ENCODE results near the gene KCNK15.
"Not testable (repeated sequence)": the region's sequence is repeated elsewhere in the genome, so short reads cannot be mapped to it uniquely, and the experiment has no call there.

KCNK15 gene

DNA sequence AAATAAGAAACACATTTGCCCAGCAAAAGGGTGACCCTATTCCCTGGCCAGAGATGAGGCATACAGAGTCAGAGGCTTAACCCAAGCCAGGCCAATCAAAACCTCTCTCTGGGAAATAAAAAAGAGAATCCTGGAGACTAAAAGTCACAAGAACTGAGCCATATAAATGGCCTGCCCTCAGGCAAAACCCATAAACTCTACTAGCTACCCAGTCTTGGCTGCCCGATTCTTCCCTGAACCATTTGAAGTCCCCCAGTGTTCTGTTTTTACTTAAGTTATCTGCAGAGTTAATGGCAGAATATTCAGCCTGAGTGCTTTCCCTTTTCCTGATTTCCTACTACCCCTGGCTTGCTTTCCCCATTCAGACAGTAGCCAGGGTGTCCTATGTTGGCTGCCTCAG lies 13.9 kb downstream of the KCNK15 start:
- no peak for DNase-seq

DNA sequence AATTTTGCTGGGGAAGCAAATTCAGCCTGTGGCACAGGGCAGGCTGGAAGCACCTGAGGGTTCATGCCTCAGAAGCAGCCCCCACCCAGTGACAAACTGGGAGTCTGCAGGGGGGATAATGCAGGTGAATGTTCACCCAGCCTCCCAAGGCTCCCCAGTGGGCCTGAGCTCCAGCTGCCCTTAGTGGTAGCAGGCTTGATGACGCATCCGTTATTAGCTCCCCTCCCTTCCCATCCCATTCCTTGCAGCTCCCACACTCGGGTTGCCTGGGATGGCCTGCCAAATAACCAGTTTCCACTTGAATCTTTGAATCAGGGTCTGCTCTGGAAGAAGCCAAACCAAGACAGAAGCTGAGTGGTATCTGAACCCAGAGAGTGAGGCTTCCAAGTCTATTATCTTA lies 15.8 kb downstream of the KCNK15 start:
- DNase-seq, result peak; percentile 10

DNA sequence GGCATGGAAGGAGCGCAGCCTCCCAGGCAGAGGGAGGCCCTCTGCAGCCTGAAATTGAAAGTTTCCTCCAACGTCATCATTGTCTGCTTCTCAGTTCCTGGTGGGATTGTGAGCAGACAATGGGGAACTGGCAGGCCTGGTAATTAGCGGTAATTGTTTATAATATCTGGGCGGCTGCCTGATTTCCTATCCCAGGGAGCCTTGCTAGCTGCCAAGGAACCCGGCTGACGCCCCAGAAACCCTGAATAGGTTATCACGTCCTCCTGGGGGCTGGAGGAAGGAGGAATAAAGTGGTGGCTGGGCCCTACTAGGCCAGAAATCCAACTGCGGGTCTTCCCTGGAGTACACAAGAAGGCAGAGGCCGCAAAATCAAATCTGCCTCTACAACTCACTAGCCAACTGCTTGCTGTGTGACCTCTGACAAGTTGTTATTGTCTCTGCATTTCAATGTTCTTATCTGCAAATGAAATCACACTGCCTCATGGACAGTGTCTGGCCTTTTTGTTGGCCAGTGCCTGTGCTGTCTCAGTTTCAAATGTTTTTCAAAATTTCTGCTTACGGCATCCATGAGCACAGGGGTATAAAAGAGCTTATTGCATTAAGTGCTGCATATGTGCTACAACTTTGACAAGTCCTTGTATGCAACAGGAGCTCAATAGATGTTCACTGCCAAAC lies 16.9 kb downstream of the KCNK15 start:
- DNase-seq, result no peak

DNA sequence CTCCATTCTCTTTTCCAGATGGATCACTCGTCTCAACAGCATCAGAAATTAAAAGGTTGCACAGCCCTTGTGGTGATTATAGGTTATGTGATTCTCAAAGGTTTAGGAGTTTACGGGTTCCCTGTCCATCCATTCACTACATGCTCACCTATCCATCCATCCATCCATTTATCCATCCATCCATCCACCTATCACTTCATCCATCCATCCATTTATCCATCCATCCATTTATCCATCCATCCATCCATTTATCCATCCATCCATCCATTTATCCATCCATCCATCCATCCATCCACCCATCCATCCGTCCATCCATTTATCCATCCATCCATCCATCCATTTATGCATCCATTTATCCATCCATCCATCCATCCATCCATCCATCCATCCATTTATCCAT lies 18.1 kb downstream of the KCNK15 start:
- not testable (repeated sequence) for DNase-seq

DNA sequence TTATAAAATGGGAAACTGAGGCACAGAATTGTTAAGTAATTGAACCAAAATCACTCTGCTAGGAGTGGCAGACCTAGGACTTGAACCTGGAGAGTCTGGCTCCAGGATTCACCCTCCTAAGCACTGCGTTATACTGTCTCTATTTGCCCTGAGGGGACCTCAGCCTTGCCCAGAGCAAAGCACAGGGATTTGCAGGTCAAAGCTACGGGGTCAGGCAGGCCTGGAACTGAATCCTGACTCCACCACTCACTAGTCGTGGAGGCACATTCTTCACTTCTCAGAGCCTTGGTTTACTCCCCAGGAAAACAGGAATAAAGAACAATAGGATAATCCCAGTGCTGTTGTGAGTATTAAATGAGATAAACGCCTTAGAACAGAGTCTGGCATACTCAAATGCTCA lies 19.4 kb downstream of the KCNK15 start:
- DNase-seq, result no peak

DNA sequence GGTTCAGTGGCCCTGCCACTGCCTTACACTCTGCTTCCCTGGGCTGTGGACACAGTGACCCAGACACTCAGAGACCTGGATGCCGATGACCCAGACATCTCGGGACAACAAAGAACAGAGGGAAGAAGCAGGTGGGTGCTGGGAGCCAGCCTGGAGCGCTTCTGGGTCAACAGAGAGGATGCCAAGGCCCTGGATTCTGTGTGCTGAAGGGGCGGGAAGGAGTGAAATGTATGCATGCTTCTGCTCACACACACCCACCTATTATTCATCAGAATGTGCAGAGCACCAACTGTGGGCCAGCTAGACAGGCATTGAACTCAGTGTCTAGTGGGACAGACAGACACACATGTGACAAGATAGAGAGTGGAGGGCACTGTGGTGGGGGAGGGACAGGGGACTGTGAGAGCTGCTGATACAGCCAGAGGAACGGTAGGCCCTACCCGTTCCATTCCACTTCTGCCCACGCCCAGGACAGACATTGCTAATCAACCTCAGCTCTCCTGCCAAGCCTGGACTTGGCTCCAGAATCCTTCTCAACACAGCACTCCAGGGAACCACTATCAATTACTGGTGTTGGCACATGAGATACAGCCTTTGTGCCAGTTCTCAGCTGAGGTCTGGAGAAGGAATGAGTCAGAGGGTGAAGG lies 20.2 kb downstream of the KCNK15 start:
- no peak for DNase-seq

DNA sequence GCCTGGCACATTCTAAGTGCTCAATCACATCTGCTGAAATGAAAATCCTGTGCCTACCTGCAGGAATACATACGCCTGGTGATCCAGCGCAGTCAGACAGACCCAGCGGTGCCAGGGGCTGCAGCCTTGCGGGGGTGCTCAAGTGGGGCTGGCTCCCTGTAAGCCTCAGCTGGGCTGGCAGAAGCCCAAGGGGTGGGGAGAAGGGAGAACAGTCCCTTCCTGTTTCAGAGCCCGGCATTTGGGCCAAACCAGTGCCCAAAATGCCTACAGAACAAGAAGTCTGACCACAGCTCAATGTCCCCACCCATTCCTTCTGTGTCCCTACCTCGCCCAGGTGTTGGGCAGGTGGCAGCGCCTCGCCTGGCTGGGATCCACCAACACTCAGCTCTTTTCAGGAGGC lies 22.6 kb downstream of the KCNK15 start:
- DNase-seq, result no peak

DNA sequence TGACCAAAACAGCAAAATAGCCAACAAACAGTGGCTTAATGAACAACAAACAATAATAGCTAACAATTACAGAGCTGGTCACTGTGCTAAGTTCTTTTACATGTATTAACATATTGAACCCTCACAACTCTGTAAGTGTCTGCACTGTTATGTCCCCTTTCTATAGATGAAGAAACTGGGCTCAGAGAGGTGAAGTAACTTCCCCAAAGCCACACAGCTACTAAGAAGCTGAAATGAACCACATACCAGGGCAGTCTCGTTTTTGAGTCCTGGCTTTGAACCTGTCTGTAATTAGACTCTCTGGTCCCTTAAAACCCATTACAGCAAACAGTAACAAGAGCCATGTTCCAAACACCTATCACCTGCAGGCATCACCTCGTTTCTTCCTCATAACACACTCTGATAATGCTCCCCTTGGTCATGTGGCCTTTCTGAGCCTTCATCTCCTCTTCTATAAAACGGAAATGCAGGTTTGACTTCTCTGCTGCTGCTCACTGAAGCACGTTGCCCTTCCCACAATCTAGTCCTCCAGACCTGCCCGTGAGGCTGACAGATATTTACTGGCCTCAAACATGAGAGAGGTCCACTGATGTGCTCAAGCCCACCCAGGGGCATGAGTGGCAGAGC lies 23.3 kb downstream of the KCNK15 start:
- no peak for DNase-seq

DNA sequence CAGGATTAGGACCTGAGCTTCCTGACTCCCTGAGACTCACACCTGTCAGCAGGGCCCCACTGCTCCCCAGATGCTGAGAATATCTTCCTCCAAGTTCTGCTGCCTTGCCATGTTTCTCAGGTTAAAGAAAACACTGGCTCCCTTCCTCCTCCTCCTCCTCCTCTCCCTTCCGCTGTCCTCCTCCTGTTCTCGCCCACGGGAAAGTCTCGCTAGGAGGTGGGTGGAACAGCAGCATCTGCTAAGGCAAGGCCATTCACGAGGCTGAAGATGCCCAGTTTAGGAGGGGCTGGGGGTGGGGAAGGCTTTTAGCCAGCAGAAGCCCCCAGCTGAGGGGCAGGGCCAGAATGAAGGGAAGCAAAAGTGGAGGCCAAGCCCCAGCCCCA lies 23.8 kb downstream of the KCNK15 start:
- DNase-seq, result no peak

DNA sequence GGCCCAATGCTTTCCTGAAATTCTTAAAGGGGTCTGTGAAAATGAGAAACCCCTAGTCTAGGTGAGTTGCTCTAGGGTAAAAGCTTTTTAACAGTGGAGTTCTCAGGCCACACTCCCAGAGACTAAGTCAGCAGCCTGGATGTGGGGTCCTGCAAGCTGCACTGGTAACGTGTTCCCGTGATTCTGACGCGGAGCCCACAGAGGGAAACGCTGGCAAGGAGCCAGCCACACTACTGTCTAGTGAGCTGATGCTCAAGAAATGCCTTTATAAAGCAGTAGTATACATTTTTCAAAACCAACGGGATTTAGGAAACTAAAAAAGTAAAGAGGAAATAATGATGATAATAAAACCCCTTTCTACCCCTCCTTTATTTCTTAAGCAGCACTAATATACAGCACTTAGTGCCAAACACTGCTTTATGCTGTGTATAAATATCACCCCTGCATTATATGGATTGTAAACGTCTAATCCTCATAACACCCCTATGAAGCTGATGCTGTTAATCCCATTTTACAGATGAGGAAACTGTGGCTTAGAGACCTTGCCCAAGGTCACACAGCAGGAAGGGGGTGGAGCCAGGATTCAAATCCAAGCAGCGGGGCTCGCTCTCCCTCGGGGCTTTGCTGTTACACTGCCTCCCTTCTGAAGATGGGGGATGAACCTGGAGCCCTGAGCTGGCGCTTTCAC lies 25.0 kb downstream of the KCNK15 start:
- DNase-seq, result no peak

DNA sequence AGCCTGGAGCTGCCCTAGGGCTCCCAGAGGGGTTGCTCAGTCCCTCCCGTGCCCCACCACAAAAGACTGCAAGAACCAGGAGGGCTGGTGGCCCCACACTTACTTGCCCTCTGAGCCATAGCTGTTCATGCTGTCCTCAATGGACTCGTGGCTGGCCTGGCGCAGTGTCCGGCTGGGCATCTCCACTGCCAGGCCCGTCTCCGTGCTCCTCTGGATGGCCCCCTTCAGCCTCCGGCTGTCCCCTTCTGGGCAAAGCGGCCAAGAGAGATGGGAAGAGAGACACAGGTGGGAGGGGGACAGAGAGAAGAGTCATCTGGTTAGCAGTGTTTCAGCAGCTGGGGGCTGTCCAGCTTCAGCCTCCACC lies 25.5 kb downstream of the KCNK15 start:
- DNase-seq, result no peak

DNA sequence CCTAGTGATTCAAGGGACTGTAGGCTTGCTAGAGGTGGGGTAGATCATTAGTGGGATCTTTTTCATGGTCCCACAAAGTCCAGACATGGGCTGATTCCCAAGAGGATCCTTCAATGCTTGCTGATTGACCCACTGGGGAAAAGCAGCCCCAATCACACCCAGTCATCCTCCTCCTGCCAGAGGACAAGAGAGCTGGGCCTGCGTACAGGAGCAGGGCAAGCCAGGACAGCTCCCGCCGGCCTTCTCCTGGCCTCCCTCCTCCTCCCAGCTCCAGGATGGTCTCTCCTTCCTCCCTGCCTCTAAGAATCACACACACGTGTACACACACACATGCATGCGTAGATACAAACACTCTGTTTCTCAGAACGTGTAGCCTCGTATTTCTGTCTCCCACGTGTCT lies 27.0 kb downstream of the KCNK15 start:
- no peak for DNase-seq

DNA sequence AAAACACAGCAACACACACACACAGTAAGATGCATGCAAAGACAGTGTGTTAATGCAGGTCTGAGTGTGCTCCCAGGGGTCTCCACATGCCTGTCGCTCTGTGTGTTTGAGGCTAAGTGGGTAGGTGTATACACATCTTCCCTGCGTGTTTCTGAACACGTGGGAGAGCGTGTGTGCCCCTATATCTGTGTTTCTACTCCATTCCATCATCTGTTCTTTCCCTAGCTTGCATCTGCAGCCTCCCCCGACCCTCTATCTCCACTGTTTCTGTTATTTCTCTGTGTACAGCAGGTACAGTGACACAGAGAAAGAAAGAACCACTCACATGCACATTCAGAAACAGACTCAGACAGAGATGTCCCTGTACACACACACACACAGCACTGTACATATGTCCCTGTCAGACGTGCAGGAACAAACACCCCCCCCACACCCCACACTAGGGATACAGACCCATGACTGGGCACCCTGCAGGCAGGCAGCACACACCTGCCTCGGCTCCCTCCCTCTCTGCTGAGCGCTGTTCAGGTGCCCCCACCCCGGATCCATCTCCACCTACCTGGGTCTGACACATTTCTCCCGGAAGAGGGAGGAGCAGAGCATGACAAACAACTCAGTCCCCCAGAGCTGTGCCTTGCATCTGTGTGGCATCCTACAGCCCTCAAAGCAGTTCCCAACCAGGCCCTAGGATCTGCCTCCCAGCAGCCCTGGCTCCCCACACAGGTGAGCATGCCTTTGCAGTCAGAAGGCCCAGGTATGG lies 27.6 kb downstream of the KCNK15 start:
- no peak for DNase-seq

DNA sequence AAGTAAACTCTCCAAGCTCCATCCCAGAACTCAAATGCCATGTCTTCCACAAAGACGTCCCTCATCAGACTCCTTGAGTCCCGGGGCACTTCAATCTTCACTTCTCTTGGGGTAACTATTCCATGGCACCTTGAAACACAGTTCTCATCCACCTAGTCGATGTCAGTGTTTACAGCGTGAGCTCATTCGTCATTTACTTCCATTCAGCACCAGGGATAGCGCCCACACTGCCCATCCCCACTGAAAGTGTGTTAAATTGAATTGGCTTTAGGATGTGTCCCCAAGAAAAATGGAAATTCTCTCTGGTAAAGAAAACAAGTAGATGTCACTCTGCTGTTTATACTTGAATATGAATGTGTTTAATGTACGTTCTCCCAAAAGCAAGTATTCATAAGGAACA lies 31.3 kb downstream of the KCNK15 start:
- DNase-seq, result peak; percentile 17

DNA sequence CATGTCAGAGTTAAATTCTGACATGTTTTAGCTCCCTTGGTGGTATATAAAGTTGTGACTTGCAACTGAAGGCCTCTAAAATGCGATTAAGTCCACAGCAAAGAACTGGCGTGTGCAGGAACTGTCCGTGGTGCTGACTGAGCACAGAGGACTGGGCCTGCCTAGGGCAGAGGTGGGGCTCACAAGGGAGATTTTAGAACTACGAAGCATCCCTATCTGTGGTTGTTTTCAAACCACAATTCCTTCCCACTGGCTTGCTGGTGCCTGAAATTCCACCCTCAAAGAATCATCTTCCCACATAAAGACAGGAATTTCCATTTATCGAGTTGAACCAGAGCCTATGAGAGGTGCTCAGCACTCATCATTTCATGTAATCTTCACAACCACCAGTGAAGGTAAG lies 34.6 kb downstream of the KCNK15 start:
- peak; percentile 50 for DNase-seq

DNA sequence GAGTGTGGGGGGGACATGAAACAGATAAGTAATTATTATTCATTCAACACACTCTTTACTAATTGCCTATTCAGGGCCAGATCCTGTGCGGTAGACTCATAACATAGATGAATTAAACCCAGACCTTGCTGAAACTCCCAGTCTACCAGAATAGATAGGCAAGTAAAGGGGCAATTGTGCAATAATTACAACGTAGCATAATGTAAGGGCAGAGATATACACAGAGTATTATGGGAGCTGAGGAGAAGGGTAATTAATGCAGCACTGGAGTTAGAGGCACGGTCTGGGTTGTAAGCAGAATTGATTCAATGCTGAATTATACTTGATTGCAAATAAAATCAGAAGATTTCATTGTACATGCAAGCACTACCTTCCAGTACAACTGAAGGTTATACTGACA lies 35.5 kb downstream of the KCNK15 start:
- DNase-seq, result no peak

DNA sequence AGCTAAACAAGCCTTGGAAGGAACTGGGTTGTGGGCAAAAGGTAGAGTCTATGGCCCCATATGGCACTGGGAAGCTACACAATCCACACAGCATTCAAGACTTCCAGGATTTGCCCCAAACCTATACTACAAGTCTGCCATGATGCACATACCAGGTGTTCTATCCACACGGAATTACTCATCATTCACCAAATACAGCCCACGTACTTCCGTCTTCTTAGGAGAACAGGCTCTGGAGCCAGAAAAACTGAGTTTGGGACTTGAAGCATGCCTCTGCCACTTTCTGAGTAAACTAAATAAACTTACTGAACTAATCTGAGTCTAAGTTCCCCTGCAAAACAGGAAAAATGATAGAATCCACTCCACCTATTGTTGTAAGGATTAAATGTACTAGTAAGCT lies 36.1 kb downstream of the KCNK15 start:
- DNase-seq, result no peak

DNA sequence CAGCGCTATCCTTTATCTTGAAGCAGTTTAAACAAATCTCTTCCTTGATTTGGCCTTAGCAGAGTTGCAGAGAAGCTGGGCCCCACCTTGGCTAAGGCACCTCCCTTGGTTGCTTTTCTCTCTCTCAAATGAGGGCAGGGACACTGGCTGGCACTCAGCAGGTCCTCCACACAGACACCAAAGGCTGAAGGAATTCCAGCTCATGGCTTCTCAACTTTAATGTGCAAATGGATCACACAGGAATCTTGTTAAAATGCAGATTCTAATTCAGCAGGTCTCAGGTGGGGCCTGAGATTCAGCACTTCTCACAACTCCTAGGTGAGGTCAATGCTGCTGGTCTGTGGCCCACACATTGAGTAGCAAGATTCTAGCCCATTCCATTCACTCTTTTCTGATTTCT lies 39.0 kb downstream of the KCNK15 start:
- DNase-seq, result no peak

DNA sequence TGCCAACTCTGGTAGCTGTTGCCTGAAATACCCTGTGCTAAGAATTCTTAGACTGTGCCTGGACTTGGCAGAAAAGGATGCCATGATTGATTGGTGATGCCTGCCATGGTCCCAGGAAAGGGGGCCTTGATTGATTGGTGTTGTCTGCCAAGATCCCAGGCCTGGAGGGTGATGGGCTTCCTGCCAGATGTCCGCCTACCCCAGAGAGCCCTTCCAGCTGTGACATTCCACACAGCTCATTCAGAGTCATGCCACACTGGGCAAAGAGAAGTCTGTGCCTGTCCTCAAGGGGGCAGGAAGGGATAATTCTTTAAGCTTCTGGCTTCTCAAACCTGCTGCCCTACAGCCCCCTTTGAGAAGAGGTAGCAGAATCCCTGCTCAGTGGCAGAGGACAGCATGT lies 40.1 kb downstream of the KCNK15 start:
- DNase-seq, result peak; percentile 39

DNA sequence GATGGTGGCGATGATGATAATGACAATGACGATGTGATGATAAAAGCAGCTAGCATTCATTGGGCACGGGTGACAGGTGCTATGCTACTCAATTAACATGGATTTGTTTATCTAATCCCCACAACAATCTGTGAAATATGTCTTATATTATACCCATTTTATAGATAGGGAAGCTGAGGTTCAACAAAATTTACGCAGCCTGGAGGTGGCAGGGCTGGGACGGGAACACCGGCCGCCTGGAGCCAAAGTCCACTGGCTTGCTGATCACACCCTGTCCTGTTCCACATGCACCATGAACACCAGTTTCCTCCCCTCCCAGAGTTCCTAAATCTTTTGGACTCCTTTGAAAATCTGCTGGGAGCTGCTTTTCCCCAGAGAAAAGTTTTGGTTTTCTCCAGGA lies 41.6 kb downstream of the KCNK15 start:
- no peak for DNase-seq

DNA sequence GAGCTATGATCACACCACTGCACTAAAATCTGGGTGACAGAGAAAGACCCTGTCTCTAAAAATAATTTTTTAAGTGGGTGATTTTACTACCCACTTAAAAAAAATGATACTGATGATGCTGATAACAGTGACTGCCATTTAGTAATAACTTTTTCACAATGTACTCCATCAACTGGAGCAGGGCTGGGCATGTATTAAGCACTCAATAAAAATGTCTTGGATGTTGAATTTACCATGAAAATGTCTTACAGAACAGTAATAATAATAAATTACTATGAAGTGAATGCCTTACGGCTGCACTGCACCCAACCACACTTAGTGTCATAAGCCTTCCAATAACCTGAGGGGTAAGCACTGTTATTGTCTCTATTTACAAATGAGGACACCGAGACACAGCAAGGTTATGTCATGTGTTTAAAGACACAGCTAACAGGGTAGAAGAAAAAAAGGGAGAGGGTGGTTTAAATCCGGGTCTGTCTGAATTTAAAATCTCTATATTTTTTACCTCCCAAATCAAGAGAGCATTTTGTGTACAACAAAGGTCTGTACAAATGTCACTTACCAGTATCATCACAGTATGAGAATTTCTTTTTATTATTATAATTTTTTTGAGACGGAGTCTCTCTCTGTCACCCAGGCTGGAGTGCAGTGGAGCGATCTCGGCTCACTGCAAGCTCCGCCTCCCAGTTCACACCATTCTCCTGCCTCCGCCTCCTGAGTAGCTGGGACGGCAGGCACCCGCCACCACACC lies 43.2 kb downstream of the KCNK15 start:
- DNase-seq, result no peak

DNA sequence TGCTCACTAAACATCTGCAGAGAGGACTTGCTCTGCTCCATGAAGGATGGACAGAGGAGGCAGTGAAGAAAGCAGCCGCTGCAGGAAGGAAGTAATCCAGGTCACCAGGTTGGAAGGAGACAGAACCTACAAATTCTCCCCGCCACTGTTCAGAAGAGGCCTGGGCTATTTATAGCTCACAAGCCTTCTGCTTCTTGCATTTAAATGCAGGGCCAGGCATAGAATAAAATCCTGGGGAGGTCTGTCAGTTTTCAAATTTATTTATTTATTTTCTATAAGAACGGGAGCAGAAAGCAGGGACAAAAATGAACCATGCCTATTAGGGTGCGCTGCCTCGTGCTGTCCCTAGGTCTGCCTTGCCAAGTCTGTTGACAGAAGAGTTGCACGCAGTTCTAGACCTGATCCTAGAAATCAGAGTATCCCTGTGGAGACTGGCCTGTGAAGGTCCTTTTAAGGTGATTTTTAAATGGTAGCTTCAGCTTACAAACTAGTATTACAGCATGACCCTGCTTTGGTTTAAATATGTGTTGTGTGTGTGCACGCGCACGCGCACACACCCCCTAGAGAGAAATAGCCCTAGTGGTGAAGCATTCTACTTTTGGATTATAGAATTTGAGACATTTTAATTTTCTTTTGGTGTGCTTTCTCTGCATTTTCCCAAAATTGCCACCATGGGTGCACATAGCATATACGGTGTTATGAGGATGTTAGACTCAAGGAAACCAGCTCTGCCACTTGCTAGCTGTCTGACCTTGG lies 45.2 kb downstream of the KCNK15 start:
- DNase-seq, result no peak
